Measurements from ENCODE around the gene ANKRD17.

- TF ChIP-seq, protein P1, sequence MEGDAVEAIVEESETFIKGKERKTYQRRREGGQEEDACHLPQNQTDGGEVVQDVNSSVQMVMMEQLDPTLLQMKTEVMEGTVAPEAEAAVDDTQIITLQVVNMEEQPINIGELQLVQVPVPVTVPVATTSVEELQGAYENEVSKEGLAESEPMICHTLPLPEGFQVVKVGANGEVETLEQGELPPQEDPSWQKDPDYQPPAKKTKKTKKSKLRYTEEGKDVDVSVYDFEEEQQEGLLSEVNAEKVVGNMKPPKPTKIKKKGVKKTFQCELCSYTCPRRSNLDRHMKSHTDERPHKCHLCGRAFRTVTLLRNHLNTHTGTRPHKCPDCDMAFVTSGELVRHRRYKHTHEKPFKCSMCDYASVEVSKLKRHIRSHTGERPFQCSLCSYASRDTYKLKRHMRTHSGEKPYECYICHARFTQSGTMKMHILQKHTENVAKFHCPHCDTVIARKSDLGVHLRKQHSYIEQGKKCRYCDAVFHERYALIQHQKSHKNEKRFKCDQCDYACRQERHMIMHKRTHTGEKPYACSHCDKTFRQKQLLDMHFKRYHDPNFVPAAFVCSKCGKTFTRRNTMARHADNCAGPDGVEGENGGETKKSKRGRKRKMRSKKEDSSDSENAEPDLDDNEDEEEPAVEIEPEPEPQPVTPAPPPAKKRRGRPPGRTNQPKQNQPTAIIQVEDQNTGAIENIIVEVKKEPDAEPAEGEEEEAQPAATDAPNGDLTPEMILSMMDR (IDR thresholded peaks at IDR 0.05; ENCODE audit: extremely low read depth in 1 of 2, insufficient read depth in 1 of 2, low read depth in 1 of 2, low read length in 2 of 2): no peak
- TF ChIP-seq POLR2A (IDR thresholded peaks at IDR 0.05; ENCODE audit: low read depth, low read length) (no peak), FOS (IDR thresholded peaks at IDR 0.05; ENCODE audit: borderline replicate concordance, insufficient read depth, low read length) (no peak), POLR2AphosphoS5 (IDR thresholded peaks at IDR 0.05; ENCODE audit: insufficient read depth, low read depth, low read length) (no peak), JUN (IDR thresholded peaks at IDR 0.05; ENCODE audit: borderline replicate concordance, insufficient read depth, insufficient read length, low read depth) (no peak)
These were observed 64.5 kb downstream of the ANKRD17 start for GRCh38 chr4:73194064-73194463.
